Measurements from ENCODE around the gene HBS1L.

HBS1L gene

GRCh38 chr6:135090819-135091218, 36.2 kb upstream of the HBS1L start:
- Histone ChIP-seq H3K4me1 (ENCODE audit: control insufficient read depth, insufficient read depth, low read length) (no peaks in the 10 kb centered on the region), H3K9me3 (ENCODE audit: control insufficient read depth, insufficient read depth, low read depth, low read length) (no peaks in the 10 kb centered on the region), H3K36me3 (ENCODE audit: control insufficient read depth in 2 of 2, insufficient read depth in 1 of 2, low read length in 2 of 2) (no peaks in the 10 kb centered on the region), H3K4me3 (ENCODE audit: low read depth, low read length) (no peak overlapping the region), H3K27ac (ENCODE audit: extremely low read depth, low read depth, low read length) (no peak overlapping the region)
- POLR2A ChIA-PET = no interaction called here
- CTCF ChIA-PET = no interaction called here
- TF ChIP-seq GLI2 (tag by site-specific recombination; IDR thresholded peaks at IDR 0.05; ENCODE audit: borderline replicate concordance, low read depth) (no peak), ZFP37 (tag by site-specific recombination; IDR thresholded peaks at IDR 0.05) (no peak), PRDM1 (tag by site-specific recombination; IDR thresholded peaks at IDR 0.05) (no peak), ZNF19 (tag by site-specific recombination; IDR thresholded peaks at IDR 0.05; ENCODE audit: low read depth) (no peak), ZNF223 (tag by site-specific recombination; IDR thresholded peaks at IDR 0.05) (no peak), ZBTB6 (tag by site-specific recombination; IDR thresholded peaks at IDR 0.05) (no peak), MZF1 (tag by site-specific recombination; IDR thresholded peaks at IDR 0.05; ENCODE audit: borderline replicate concordance) (no peak), PATZ1 (tag by site-specific recombination; IDR thresholded peaks at IDR 0.05) (no peak), ZNF148 (tag by site-specific recombination; IDR thresholded peaks at IDR 0.05; ENCODE audit: borderline replicate concordance) (no peak), ZNF280C (tag by site-specific recombination; IDR thresholded peaks at IDR 0.05) (no peak), ZNF610 (tag by site-specific recombination; IDR thresholded peaks at IDR 0.05; ENCODE audit: borderline replicate concordance) (no peak), ZNF777 (tag by site-specific recombination; IDR thresholded peaks at IDR 0.05; ENCODE audit: borderline replicate concordance) (no peak)

- H3K36me3 ChIP-seq (ENCODE audit: control insufficient read depth in 2 of 2, insufficient read depth in 1 of 2, low read length in 2 of 2) = no peaks in the 10 kb centered on the region
- POLR2A ChIA-PET = no interaction called here
- CTCF ChIA-PET = interaction anchor here (0.6 to 1.0 kb wide), 4 partner anchors 13 to 203 kb away, joined by 3 to 4 read pairs (median 4); no protein-coding TSS in a partner anchor
- no peak overlapping the region for H3K27ac ChIP-seq (ENCODE audit: extremely low read depth, low read depth, low read length)
- H3K9me3 ChIP-seq (ENCODE audit: control insufficient read depth, insufficient read depth, low read depth, low read length) = no peaks in the 10 kb centered on the region
- H3K4me3 ChIP-seq (ENCODE audit: low read depth, low read length) = no peak overlapping the region
- TF ChIP-seq ZNF394 (tag by site-specific recombination; IDR thresholded peaks at IDR 0.05; ENCODE audit: borderline replicate concordance) (no peak), ZNF10 (tag by site-specific recombination; IDR thresholded peaks at IDR 0.05) (no peak), ZNF335 (tag by site-specific recombination; conservative IDR thresholded peaks at IDR 0.05) (no peak), ZNF768 (tag by site-specific recombination; IDR thresholded peaks at IDR 0.05) (no peak)
- no peaks in the 10 kb centered on the region for H3K4me1 ChIP-seq (ENCODE audit: control insufficient read depth, insufficient read depth, low read length)
Measured at GRCh38 chr6:135089901-135090300, 35.3 kb upstream of the HBS1L start.
